SK-N-SH (cell line): ENCODE results near the gene KIF13A. TPM values are rescaled to one million over a fixed set of nuclear protein-coding genes. Genes with fewer than 3 reads are reported as not detected.

Source experiments
- CTCF ChIA-PET: fragments of 300-600, 350-600 bp; formaldehyde crosslinking; extraction: SDS; loops from one replicate; lab custom pipeline; 2021; lab: Yijun Ruan, JAX
- POLR2A ChIA-PET: fragments of 350-600 bp; sonication (Branson Sonifier 250); formaldehyde crosslinking; extraction: SDS; loops from one replicate; lab custom pipeline; 2020; ENCODE audit warnings: antibody characterized with exemption, inconsistent platforms; lab: Yijun Ruan, JAX
- DNase-seq: peaks from one replicate; pipeline ENCODE4 v3.0.0; 2012
- H2AFZ ChIP-seq: fragments of 200-600 bp; sonication (generic); 2 replicates; pipeline ENCODE4 v1.8.1; 2016; ENCODE audit warnings: antibody characterized with exemption, mild to moderate bottlenecking, low read depth
- H3F3A ChIP-seq: fragments of 200-600 bp; sonication (generic); replicated peaks from 2 replicates; pipeline ENCODE3; 2016; ENCODE audit warnings: antibody characterized with exemption, mild to moderate bottlenecking; ENCODE audit not compliant: insufficient read depth
- H3K27ac ChIP-seq, 2 experiments: fragments of 200-500 bp in 1 of 2; fragments of 200-600 bp in 1 of 2; sonication (Bioruptor generic) in 1 of 2; sonication (generic), shearing (Covaris generic) in 1 of 2; 2 replicates each; pipeline versions ENCODE4 v1.5.1 to v1.6.1; 2014 to 2016; ENCODE audit warnings: low read depth in 2 of 2, inconsistent platforms in 1 of 2, low read length in 1 of 2, mild to moderate bottlenecking in 1 of 2, mixed read lengths in 1 of 2
- H3K27me3 ChIP-seq: fragments of 200-600 bp; sonication (generic), shearing (Covaris generic); 2 replicates; pipeline ENCODE4 v1.6.1; 2016; ENCODE audit warnings: mixed run types; ENCODE audit not compliant: insufficient read depth
- H3K36me3 ChIP-seq, 2 experiments: fragments of 200-500 bp in 1 of 2; fragments of 200-600 bp in 1 of 2; sonication (Bioruptor generic) in 1 of 2; sonication (generic) in 1 of 2; replicated peaks in 1 of 2; 2 replicates each; pipeline versions ENCODE3 to v1.5.1; 2014 to 2016; ENCODE audit warnings: low read length in 1 of 2, mild to moderate bottlenecking in 1 of 2; ENCODE audit not compliant: insufficient read depth in 2 of 2, control insufficient read depth in 1 of 2
- H3K4me1 ChIP-seq, 2 experiments: fragments of 200-500 bp in 1 of 2; fragments of 200-600 bp in 1 of 2; sonication (Bioruptor generic) in 1 of 2; sonication (generic), shearing (Covaris generic) in 1 of 2; 2 replicates each; pipeline versions ENCODE4 v1.5.1 to v1.6.1; 2014 to 2016; ENCODE audit warnings: low read depth in 1 of 2, low read length in 1 of 2, mixed run types in 1 of 2; ENCODE audit not compliant: insufficient read depth in 2 of 2, control insufficient read depth in 1 of 2
- H3K4me2 ChIP-seq: fragments of 200-600 bp; sonication (generic), shearing (Covaris generic); 2 replicates; pipeline ENCODE4 v1.6.1; 2017; ENCODE audit warnings: mixed run types
- H3K4me3 ChIP-seq, 2 experiments: fragments of 200-500 bp in 1 of 2; fragments of 200-600 bp in 1 of 2; sonication (Bioruptor generic) in 1 of 2; sonication (generic), shearing (Covaris generic) in 1 of 2; 2 replicates each; pipeline versions ENCODE4 v1.5.1 to v1.8.1; 2014 to 2016; ENCODE audit warnings: low read depth in 2 of 2, inconsistent platforms in 1 of 2, low read length in 1 of 2, mild to moderate bottlenecking in 1 of 2, mixed read lengths in 1 of 2, moderate library complexity in 1 of 2
- H3K79me2 ChIP-seq: fragments of 200-600 bp; sonication (generic); 2 replicates; pipeline ENCODE4 v1.8.1; 2017; ENCODE audit warnings: mild to moderate bottlenecking; ENCODE audit not compliant: insufficient read depth
- H3K9ac ChIP-seq: fragments of 200-600 bp; sonication (generic); 2 replicates; pipeline ENCODE4 v1.6.1; 2017; ENCODE audit warnings: mixed run types
- H3K9me2 ChIP-seq: fragments of 200-600 bp; sonication (generic); 2 replicates; pipeline ENCODE4 v1.6.1; 2017; ENCODE audit warnings: mixed run types
- H3K9me3 ChIP-seq: fragments of 200-600 bp; sonication (generic); 2 replicates; pipeline ENCODE4 v1.6.1; 2017; ENCODE audit warnings: mixed run types, mild to moderate bottlenecking, moderate library complexity
- H4K20me1 ChIP-seq: fragments of 200-600 bp; sonication (generic); 2 replicates; pipeline ENCODE4 v1.6.1; 2017; ENCODE audit warnings: mild to moderate bottlenecking, mixed run types; ENCODE audit not compliant: insufficient read depth
- CHD2 ChIP-seq: fragments of 150-350 bp; IDR thresholded peaks from 2 replicates; pipeline ENCODE4 v1.6.1; 2018; ENCODE audit warnings: low read length; ENCODE audit not compliant: partially characterized antibody
- ELF1 ChIP-seq: IDR thresholded peaks from 2 replicates; pipeline ENCODE4 v1.4.0; 2012
- EP300 ChIP-seq, 2 experiments: IDR thresholded peaks; 2 replicates each; pipeline versions ENCODE4 v1.4.0 to v1.6.1; 2012; ENCODE audit warnings: borderline replicate concordance in 1 of 2, low read depth in 1 of 2, low read length in 1 of 2
- FOSL2 ChIP-seq: IDR thresholded peaks from 2 replicates; pipeline ENCODE4 v1.4.0; 2012; ENCODE audit warnings: low read depth, mild to moderate bottlenecking, moderate library complexity, borderline replicate concordance
- FOXM1 ChIP-seq: IDR thresholded peaks from 2 replicates; pipeline ENCODE4 v1.4.0; 2012; ENCODE audit warnings: low read depth, mild to moderate bottlenecking
- GATA2 ChIP-seq: sonication (generic); formaldehyde crosslinking; IDR thresholded peaks from 2 replicates; pipeline ENCODE4 v1.5.0; 2020; ENCODE audit warnings: mild to moderate bottlenecking, missing genetic modification reagents
- JUND ChIP-seq: IDR thresholded peaks from 2 replicates; pipeline ENCODE4 v1.4.0; 2012
- MAX ChIP-seq: IDR thresholded peaks from 2 replicates; pipeline ENCODE4 v1.4.0; 2012; ENCODE audit warnings: low read depth
- NRF1 ChIP-seq: IDR thresholded peaks from 2 replicates; pipeline ENCODE4 v1.6.1; 2012; ENCODE audit warnings: low read depth, mild to moderate bottlenecking, low read length
- POLR2AphosphoS5 ChIP-seq: IDR thresholded peaks from 2 replicates; pipeline ENCODE4 v1.6.1; 2012; ENCODE audit warnings: low read depth, low read length
- RAD21 ChIP-seq: IDR thresholded peaks from 2 replicates; pipeline ENCODE4 v1.6.1; 2012; ENCODE audit warnings: mild to moderate bottlenecking, low read length
- RCOR1 ChIP-seq: fragments of 150-350 bp; IDR thresholded peaks from 2 replicates; pipeline ENCODE4 v1.6.1; 2017; ENCODE audit warnings: antibody characterized with exemption, low read length
- RFX5 ChIP-seq: IDR thresholded peaks from 2 replicates; pipeline ENCODE4 v1.6.1; 2012; ENCODE audit warnings: mild to moderate bottlenecking, improper control_type of control experiment, low read length
- RXRA ChIP-seq: IDR thresholded peaks from 2 replicates; pipeline ENCODE4 v1.4.0; 2012; ENCODE audit warnings: low read depth, mild to moderate bottlenecking, borderline replicate concordance
- TAF1 ChIP-seq: IDR thresholded peaks from 2 replicates; pipeline ENCODE4 v1.6.1; 2012; ENCODE audit warnings: low read depth, mild to moderate bottlenecking, low read length, moderate library complexity, borderline replicate concordance
- WGBS: methylation state at CpG from one replicate; pipeline ENCODE4 v1.1.6; 2017; ENCODE audit warnings: low lambda C conversion rate; 5-methylcytosine and 5-hydroxymethylcytosine counted together
- polyA plus RNA-seq, 3 experiments: library from polyadenylated mRNA; depleted of rRNA; stranded (reverse); fragments of >200 nt; gene quantifications; 2 replicates each; pipeline ENCODE4 v1.2.3, GENCODE V29; 2012
- TF ChIP-seq, protein P1 (sequence below): IDR thresholded peaks from 2 replicates; pipeline ENCODE4 v1.4.0; 2012; ENCODE audit warnings: low read depth, borderline replicate concordance

The KIF13A gene
- polyA plus RNA-seq, 1 of the 3 experiments (the other 2 are of a cell fraction): 18.2 TPM

GRCh38 chr6:17921454-17921853 is 66.0 kb downstream of the KIF13A start:
- peaks cover 0 to 12% of the 10 kb centered on the region in 2 experiments; a peak in 2 of 4 replicates for H3K4me1 ChIP-seq
- POLR2A ChIA-PET: no interaction called here
- no peaks in the 10 kb centered on the region for H4K20me1 ChIP-seq
- H3F3A ChIP-seq: peaks cover 16% of the 10 kb centered on the region
- H2AFZ ChIP-seq: no peak overlapping the region
- no peaks in the 10 kb centered on the region for H3K27me3 ChIP-seq
- no peaks in the 10 kb centered on the region for H3K36me3 ChIP-seq
- TF ChIP-seq ELF1 (no peak), CHD2 (no peak), GATA2 (CRISPR knock-in tag) (no peak)
- TF ChIP-seq, all 33 proteins: peak for 0
- H3K4me2 ChIP-seq: no peak overlapping the region
- H3K4me3 ChIP-seq: no peak overlapping the region
- H3K9me2 ChIP-seq: no peaks in the 10 kb centered on the region
- CTCF ChIA-PET: interaction anchor here (1.2 kb wide), 1 partner anchor 17 kb away, joined by 3 read pairs; no protein-coding TSS in a partner anchor
- DNase-seq: no peak
- peaks cover 68% of the 10 kb centered on the region for H3K79me2 ChIP-seq
- no peak overlapping the region for H3K9ac ChIP-seq
- whole genome bisulfite sequencing: 95% methylated on average over 2 of the region's 2 CpGs
- H3K27ac ChIP-seq: no peak overlapping the region; a peak in 1 of 4 replicates
- H3K9me3 ChIP-seq: no peaks in the 10 kb centered on the region

DNA sequence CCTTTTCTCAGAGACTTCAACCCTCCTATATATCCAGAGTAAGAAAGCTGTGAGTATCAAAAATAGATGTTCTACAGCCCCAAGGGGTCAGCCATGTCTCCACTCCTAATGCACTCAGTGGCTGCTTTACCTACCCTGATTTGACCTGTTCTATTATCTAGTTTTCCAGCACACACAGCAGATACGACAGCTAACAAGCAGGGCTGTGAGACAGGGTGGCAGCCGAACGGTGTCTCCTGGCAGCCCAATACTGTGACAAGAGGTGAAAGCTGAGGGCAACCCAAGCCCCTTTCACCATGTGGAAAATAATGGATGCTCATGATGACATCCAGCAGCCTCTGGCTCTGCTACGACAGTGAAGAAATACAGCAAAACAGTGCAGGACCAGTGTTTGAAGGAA is 67.9 kb downstream of the KIF13A start:
- no peak overlapping the region for H3K4me2 ChIP-seq
- no peak overlapping the region for H2AFZ ChIP-seq
- H4K20me1 ChIP-seq: no peaks in the 10 kb centered on the region
- H3K9me3 ChIP-seq: no peaks in the 10 kb centered on the region
- WGBS: 96% methylated on average over 4 of the region's 4 CpGs
- peaks cover 0 to 12% of the 10 kb centered on the region in 2 experiments; a peak in 2 of 4 replicates for H3K4me1 ChIP-seq
- peaks cover 67% of the 10 kb centered on the region for H3K79me2 ChIP-seq
- POLR2A ChIA-PET: no interaction called here
- no peaks in the 10 kb centered on the region for H3K9me2 ChIP-seq
- no peak overlapping the region for H3K4me3 ChIP-seq
- no peaks in the 10 kb centered on the region for H3K27me3 ChIP-seq
- no peak for DNase-seq
- no peak overlapping the region for H3K27ac ChIP-seq
- CTCF ChIA-PET: no interaction called here
- peaks cover 16% of the 10 kb centered on the region for H3F3A ChIP-seq
- H3K9ac ChIP-seq: no peak overlapping the region
- no peaks in the 10 kb centered on the region for H3K36me3 ChIP-seq
- TF ChIP-seq RAD21 (no peak), RCOR1 (no peak), FOSL2 (no peak), NRF1 (no peak), TAF1 (no peak), MAX (no peak), EP300 (IDR thresholded peaks at IDR 0.05; ENCODE audit: borderline replicate concordance in 1 of 2, low read depth in 1 of 2, low read length in 1 of 2) (no peak), RFX5 (no peak), RXRA (no peak), FOXM1 (no peak), POLR2AphosphoS5 (no peak), JUND (no peak)
- TF ChIP-seq, protein P1, sequence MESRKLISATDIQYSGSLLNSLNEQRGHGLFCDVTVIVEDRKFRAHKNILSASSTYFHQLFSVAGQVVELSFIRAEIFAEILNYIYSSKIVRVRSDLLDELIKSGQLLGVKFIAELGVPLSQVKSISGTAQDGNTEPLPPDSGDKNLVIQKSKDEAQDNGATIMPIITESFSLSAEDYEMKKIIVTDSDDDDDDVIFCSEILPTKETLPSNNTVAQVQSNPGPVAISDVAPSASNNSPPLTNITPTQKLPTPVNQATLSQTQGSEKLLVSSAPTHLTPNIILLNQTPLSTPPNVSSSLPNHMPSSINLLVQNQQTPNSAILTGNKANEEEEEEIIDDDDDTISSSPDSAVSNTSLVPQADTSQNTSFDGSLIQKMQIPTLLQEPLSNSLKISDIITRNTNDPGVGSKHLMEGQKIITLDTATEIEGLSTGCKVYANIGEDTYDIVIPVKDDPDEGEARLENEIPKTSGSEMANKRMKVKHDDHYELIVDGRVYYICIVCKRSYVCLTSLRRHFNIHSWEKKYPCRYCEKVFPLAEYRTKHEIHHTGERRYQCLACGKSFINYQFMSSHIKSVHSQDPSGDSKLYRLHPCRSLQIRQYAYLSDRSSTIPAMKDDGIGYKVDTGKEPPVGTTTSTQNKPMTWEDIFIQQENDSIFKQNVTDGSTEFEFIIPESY: no peak
